Gastrocnemius medialis (tissue), 4 donors: Measurements from ENCODE around the gene CABCOCO1. TPM values are rescaled to one million over a fixed set of nuclear protein-coding genes. Genes with fewer than 3 reads are reported as not detected.

Source experiments
- ATAC-seq, 2 donors: fragments of 150-250 bp; one replicate each; pipeline ENCODE4 v1.9.1; 2016
- DNase-seq, 2 donors: peaks; one replicate each; pipeline ENCODE4 v3.0.0-alpha.2; 2019
- H3K27ac ChIP-seq, 4 donors: fragments of 200-600 bp; sonication (generic); 1 replicate in 1 of 4; 2 replicates in 3 of 4; pipeline ENCODE4 v1.5.1; 2016 to 2018; ENCODE audit warnings: mild to moderate bottlenecking in 2 of 4, moderate library complexity in 1 of 4
- H3K27me3 ChIP-seq, 3 donors: fragments of 200-600 bp; sonication (generic) in 2 of 3; 1 replicate in 1 of 3; 2 replicates in 2 of 3; pipeline versions ENCODE4 v1.5.1 to v1.6.0; 2016 to 2019; ENCODE audit warnings: mild to moderate bottlenecking in 1 of 3, moderate library complexity in 1 of 3
- H3K36me3 ChIP-seq, 2 donors: fragments of 200-600 bp; sonication (generic) in 1 of 2; one replicate each; pipeline ENCODE4 v1.5.1; 2017 to 2018
- H3K4me1 ChIP-seq, 2 donors: fragments of 200-600 bp; sonication (generic) in 1 of 2; one replicate each; pipeline ENCODE4 v1.5.1; 2016 to 2017; ENCODE audit warnings: mild to moderate bottlenecking in 2 of 2
- H3K4me3 ChIP-seq, 4 donors: fragments of 200-600 bp; sonication (generic) in 3 of 4; 1 replicate in 1 of 4; 2 replicates in 3 of 4; pipeline ENCODE4 v1.5.1; 2016 to 2019; ENCODE audit warnings: mild to moderate bottlenecking in 2 of 4
- H3K9me3 ChIP-seq, 3 donors: fragments of 200-600 bp; sonication (generic) in 2 of 3; 1 replicate in 1 of 3; 2 replicates in 2 of 3; pipeline ENCODE4 v1.5.1; 2016 to 2019
- CTCF ChIP-seq, 5 experiments: fragments of 450-650 bp in 3 of 5; fragments of 200-600 bp in 2 of 5; sonication (generic) in 2 of 5; IDR thresholded peaks in 4 of 5; conservative IDR thresholded peaks in 1 of 5; 1 replicate in 4 of 5; 2 replicates in 1 of 5; pipeline ENCODE4 v1.5.1; 2016 to 2019; ENCODE audit warnings: antibody characterized with exemption in 5 of 5, mild to moderate bottlenecking in 3 of 5, moderate library complexity in 3 of 5
- POLR2A ChIP-seq, 2 donors: fragments of 450-650 bp; IDR thresholded peaks; one replicate each; pipeline ENCODE4 v1.6.1; 2017; ENCODE audit warnings: antibody characterized with exemption in 2 of 2, mild to moderate bottlenecking in 2 of 2, moderate library complexity in 2 of 2
- in situ Hi-C, 4 donors: fragments of 200-750 bp; cut with MboI; loops; one replicate each; pipeline versions ENCODE4 v1.15.0 to v1.8.0; 2017; ENCODE audit warnings: low sequenced_read_pairs in 4 of 4
- intact Hi-C: fragments of 100-400 bp; cut with DNase I; formaldehyde crosslinking; loops from one replicate; pipeline ENCODE4 v1.15.1; 2023; ENCODE audit warnings: low total_unique reads
- total RNA-seq, 4 donors: library from RNA; depleted of rRNA; stranded (reverse); fragments of >200 nt; gene quantifications; one replicate each; pipeline versions ENCODE4 v1.1.0 to v1.2.3, GENCODE V29; 2016

The CABCOCO1 gene
- total RNA-seq, 4 donors from 2014 or later = not detected

- no peak for ATAC-seq
Observed at GRCh38 chr10:61766927-61767326, 104.2 kb downstream of the CABCOCO1 start.

GRCh38 chr10:61774031-61774430 is 111.3 kb downstream of the CABCOCO1 start:
- no peaks in the 10 kb centered on the region for H3K4me1 ChIP-seq
- H3K36me3 ChIP-seq = no peaks in the 10 kb centered on the region
- ATAC-seq = no peak
- no peak for TF ChIP-seq CTCF (IDR thresholded peaks at IDR 0.05 in 4 of 5, conservative IDR thresholded peaks at IDR 0.05 in 1 of 5)
- no peak for TF ChIP-seq POLR2A (IDR thresholded peaks at IDR 0.05)
- no peaks in the 10 kb centered on the region for H3K27me3 ChIP-seq
- no peaks in the 10 kb centered on the region for H3K9me3 ChIP-seq
- intact Hi-C loops = no loop called here
- H3K27ac ChIP-seq = no peak overlapping the region
- H3K4me3 ChIP-seq = no peak overlapping the region
- DNase-seq = no peak
- in situ Hi-C loops = no loop called here

More at GRCh38 chr10:61766927-61767326, 104.2 kb downstream of the CABCOCO1 start:
- H3K4me1 ChIP-seq = no peaks in the 10 kb centered on the region
- no peak overlapping the region for H3K27ac ChIP-seq
- no peak for DNase-seq
- no peaks in the 10 kb centered on the region for H3K36me3 ChIP-seq
- no peaks in the 10 kb centered on the region for H3K27me3 ChIP-seq
- in situ Hi-C loops (no loop called here), intact Hi-C loops (no loop called here)
- TF ChIP-seq CTCF (IDR thresholded peaks at IDR 0.05 in 4 of 5, conservative IDR thresholded peaks at IDR 0.05 in 1 of 5) (no peak), POLR2A (IDR thresholded peaks at IDR 0.05) (no peak)
- no peaks in the 10 kb centered on the region for H3K9me3 ChIP-seq
- no peak overlapping the region for H3K4me3 ChIP-seq

GRCh38 chr10:61775111-61775510 is 112.4 kb downstream of the CABCOCO1 start:
- DNase-seq (no peak), ATAC-seq (no peak)
- no peak for TF ChIP-seq POLR2A (IDR thresholded peaks at IDR 0.05)
- TF ChIP-seq CTCF (IDR thresholded peaks at IDR 0.05 in 4 of 5, conservative IDR thresholded peaks at IDR 0.05 in 1 of 5) = no peak
- in situ Hi-C loops (no loop called here), intact Hi-C loops (no loop called here)
- Histone ChIP-seq H3K27me3 (no peaks in the 10 kb centered on the region), H3K4me1 (no peaks in the 10 kb centered on the region), H3K9me3 (no peaks in the 10 kb centered on the region), H3K27ac (no peak overlapping the region), H3K4me3 (no peak overlapping the region), H3K36me3 (no peaks in the 10 kb centered on the region)

DNA sequence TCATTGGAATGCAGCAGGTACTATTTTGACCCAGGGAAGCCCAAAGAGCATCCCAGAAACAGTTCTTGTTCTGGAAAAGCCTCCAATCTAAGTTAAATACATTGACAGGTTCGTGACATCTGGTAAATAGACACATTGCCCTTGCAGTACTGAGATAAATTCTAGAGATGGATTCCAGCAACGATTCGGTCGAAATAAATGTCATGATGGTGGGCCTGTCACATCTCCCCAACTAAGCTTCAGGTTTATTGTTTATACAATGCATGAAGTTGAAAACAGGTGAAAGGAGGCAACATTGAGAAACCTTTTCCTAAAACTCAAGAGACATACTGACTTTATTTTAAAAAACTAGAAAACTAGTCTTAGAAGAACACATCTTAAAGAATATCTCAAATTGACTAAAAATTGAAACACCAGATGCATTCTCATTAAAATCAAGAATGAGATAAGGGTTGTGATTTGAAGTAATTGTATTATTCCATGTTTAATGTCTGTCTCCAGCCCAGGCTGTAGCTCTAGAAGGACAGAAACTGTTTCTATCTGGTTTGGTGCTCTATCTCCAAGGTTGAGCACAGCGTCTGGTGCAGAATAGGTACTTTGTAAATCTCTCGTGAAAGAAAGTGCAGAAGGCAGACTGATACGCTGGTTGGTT is 114.0 kb downstream of the CABCOCO1 start:
- Histone ChIP-seq H3K36me3 (no peaks in the 10 kb centered on the region), H3K27ac (no peak overlapping the region), H3K4me1 (no peaks in the 10 kb centered on the region), H3K4me3 (no peak overlapping the region), H3K27me3 (no peaks in the 10 kb centered on the region), H3K9me3 (no peaks in the 10 kb centered on the region)
- in situ Hi-C loops (no loop called here), intact Hi-C loops (no loop called here)
- TF ChIP-seq POLR2A (IDR thresholded peaks at IDR 0.05) (no peak), CTCF (IDR thresholded peaks at IDR 0.05 in 4 of 5, conservative IDR thresholded peaks at IDR 0.05 in 1 of 5) (no peak)
- ATAC-seq = no peak
- DNase-seq = no peak

GRCh38 chr10:61778137-61778536 is 115.4 kb downstream of the CABCOCO1 start:
- in situ Hi-C loops = no loop called here

More at GRCh38 chr10:61778137-61778536, 115.4 kb downstream of the CABCOCO1 start:
- Histone ChIP-seq H3K4me1 (no peaks in the 10 kb centered on the region), H3K36me3 (no peaks in the 10 kb centered on the region), H3K27ac (no peak overlapping the region), H3K9me3 (no peaks in the 10 kb centered on the region), H3K27me3 (no peaks in the 10 kb centered on the region), H3K4me3 (no peak overlapping the region)
- DNase-seq = no peak
- ATAC-seq = no peak
- intact Hi-C loops = no loop called here
- TF ChIP-seq POLR2A (IDR thresholded peaks at IDR 0.05) = no peak
- TF ChIP-seq CTCF (IDR thresholded peaks at IDR 0.05 in 4 of 5, conservative IDR thresholded peaks at IDR 0.05 in 1 of 5) = no peak
